Raji (cell line): ENCODE results near the gene VPS11.

Experiments
- POLR2A ChIP-seq: IDR thresholded peaks from 2 replicates; pipeline ENCODE4 v1.6.1; 2011; ENCODE audit warnings: low read depth, low read length, control low read depth; ENCODE audit not compliant: insufficient read depth

VPS11 gene

GRCh38 chr11:119029340-119030028, 38.1 kb upstream of the VPS11 start:
- TF ChIP-seq POLR2A, result no peak

GRCh38 chr11:119030029-119030328, 37.6 kb upstream of the VPS11 start:
- TF ChIP-seq POLR2A, result no peak

GRCh38 chr11:119030329-119031047, 37.1 kb upstream of the VPS11 start, which contains the start of gene SLC37A4:
SLC37A4 (minus strand) TSS chr11:119030877.
- TF ChIP-seq POLR2A, result peak; percentile 96

GRCh38 chr11:119031912-119032280, 35.7 kb upstream of the VPS11 start:
- TF ChIP-seq POLR2A, result no peak

- TF ChIP-seq POLR2A, result no peak
These were observed 32.8 kb upstream of the VPS11 start for GRCh38 chr11:119034813-119035212.

GRCh38 chr11:119038884-119039283, 28.7 kb upstream of the VPS11 start:
- no peak for TF ChIP-seq POLR2A

GRCh38 chr11:119041821-119042514, 25.6 kb upstream of the VPS11 start:
- no peak for TF ChIP-seq POLR2A

- no peak for TF ChIP-seq POLR2A
These were observed 24.7 kb upstream of the VPS11 start for GRCh38 chr11:119042927-119043326.

- no peak for TF ChIP-seq POLR2A
These were observed 22.9 kb upstream of the VPS11 start for GRCh38 chr11:119044708-119045107.

- TF ChIP-seq POLR2A, result no peak
These were observed 21.1 kb upstream of the VPS11 start for GRCh38 chr11:119046489-119046888.

- no peak for TF ChIP-seq POLR2A
These were observed 20.4 kb upstream of the VPS11 start for GRCh38 chr11:119047205-119047604.

GRCh38 chr11:119048644-119049043, 19.0 kb upstream of the VPS11 start:
- no peak for TF ChIP-seq POLR2A

GRCh38 chr11:119049081-119049480, 18.5 kb upstream of the VPS11 start:
- no peak for TF ChIP-seq POLR2A

GRCh38 chr11:119051440-119052162, 16.0 kb upstream of the VPS11 start:
- TF ChIP-seq POLR2A, result no peak

GRCh38 chr11:119052163-119052814, 15.3 kb upstream of the VPS11 start:
- no peak for TF ChIP-seq POLR2A
